ENCODE results near the gene GNE.

Gene GNE

DNA sequence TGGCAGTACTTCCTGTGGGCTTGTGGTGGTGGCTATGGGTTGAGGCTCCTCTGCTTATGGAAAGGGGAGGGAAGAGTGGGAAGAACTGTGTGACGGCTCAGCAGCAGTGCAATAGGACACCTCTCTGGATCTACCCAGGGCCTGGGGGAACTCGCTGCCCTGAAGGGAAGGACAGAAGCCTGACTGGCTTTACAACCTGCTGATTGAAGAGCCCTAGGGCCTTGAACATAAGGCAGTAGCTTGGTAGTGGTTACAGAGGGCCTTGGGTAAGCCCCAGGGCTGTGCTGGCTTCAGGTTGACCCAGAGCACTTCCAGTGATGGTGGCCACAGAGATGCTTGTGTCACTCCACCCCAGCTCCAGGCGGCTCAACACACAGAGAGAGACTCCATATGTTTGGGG lies 83.5 kb downstream of the GNE start:
- TF ChIP-seq TAF1 (IDR thresholded peaks at IDR 0.05; ENCODE audit: borderline replicate concordance, low read depth, low read length) = no peak
- TF ChIP-seq POLR2AphosphoS5 (IDR thresholded peaks at IDR 0.05; ENCODE audit: low read depth, low read length) = no peak
- TF ChIP-seq POLR2A (IDR thresholded peaks at IDR 0.05; ENCODE audit: low read depth, low read length) = no peak
- FAIRE-seq = no peak
- DNase-seq (ENCODE audit: insufficient read length) = no peak

DNA sequence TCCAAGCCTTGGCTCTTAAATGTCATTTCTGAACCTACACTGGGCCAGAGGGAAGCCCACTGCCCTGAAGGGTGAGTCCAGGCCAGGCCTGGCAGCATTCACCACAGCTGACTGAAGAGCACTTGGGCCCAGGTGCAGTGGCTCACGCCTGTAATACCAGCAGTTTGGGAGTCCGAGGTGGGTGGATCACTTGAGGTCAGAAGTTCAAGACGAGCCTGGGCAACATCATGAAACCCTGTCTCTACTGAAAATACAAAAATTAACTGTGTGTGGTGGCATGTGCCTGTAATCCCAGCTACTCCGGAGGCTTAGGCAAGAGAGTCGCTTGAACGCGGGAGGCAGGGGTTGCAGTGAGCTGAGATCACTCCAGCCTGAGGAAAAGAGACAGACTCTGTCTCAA lies 84.0 kb downstream of the GNE start:
- FAIRE-seq (no peak), DNase-seq (ENCODE audit: insufficient read length) (no peak)
- TF ChIP-seq TAF1 (IDR thresholded peaks at IDR 0.05; ENCODE audit: borderline replicate concordance, low read depth, low read length) = no peak
- no peak for TF ChIP-seq POLR2AphosphoS5 (IDR thresholded peaks at IDR 0.05; ENCODE audit: low read depth, low read length)
- no peak for TF ChIP-seq POLR2A (IDR thresholded peaks at IDR 0.05; ENCODE audit: low read depth, low read length)

DNA sequence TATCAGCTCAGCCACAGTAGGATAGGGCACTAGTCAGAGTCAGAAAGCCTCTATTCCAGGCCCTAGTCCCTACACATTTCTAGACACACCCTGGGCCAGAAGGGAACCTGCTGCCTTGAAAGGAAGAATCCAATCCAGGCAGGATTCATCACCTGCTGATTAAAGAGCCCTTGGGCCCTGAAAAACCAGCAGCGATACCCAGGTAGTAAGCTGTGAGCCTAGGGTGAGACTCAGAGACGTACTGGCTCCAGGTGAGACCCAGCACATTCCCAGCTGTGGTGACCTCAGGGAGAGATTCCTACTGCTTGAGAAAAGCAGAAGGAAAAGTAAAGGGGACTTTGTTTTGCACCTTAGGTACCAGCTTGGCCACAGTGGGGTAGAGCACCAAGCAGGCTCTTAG lies 84.4 kb downstream of the GNE start:
- FAIRE-seq (no peak), DNase-seq (ENCODE audit: insufficient read length) (no peak)
- TF ChIP-seq POLR2A (IDR thresholded peaks at IDR 0.05; ENCODE audit: low read depth, low read length) = no peak
- no peak for TF ChIP-seq TAF1 (IDR thresholded peaks at IDR 0.05; ENCODE audit: borderline replicate concordance, low read depth, low read length)
- TF ChIP-seq POLR2AphosphoS5 (IDR thresholded peaks at IDR 0.05; ENCODE audit: low read depth, low read length) = no peak

DNA sequence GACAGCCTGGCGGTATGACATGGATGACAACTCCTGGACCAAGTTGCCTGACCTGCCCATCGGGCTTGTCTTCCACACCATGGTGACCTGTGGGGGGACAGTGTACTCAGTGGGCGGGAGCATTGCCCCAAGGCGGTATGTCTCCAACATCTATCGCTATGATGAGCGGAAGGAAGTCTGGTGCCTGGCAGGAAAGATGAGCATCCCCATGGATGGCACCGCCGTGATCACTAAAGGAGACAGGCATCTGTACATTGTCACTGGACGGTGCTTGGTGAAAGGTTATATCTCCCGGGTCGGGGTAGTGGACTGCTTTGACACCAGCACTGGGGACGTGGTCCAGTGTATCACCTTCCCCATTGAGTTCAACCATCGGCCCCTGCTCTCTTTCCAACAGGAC lies 87.7 kb downstream of the GNE start:
- DNase-seq (ENCODE audit: insufficient read length) (no peak), FAIRE-seq (no peak)
- no peak for TF ChIP-seq POLR2A (IDR thresholded peaks at IDR 0.05; ENCODE audit: low read depth, low read length)
- no peak for TF ChIP-seq TAF1 (IDR thresholded peaks at IDR 0.05; ENCODE audit: borderline replicate concordance, low read depth, low read length)
- no peak for TF ChIP-seq POLR2AphosphoS5 (IDR thresholded peaks at IDR 0.05; ENCODE audit: low read depth, low read length)

DNA sequence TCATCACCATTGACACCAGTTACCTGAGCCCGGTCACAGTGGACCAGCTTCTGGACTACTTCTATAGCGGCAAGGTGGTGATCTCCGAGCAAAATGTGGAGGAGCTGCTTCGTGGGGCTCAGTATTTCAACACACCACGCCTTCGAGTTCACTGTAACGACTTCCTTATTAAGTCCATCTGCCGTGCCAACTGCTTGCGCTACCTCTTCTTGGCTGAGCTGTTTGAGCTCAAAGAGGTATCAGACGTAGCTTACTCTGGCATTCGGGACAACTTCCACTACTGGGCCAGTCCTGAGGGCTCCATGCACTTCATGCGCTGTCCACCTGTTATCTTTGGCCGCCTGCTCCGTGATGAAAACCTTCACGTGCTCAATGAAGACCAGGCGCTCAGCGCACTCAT lies 88.5 kb downstream of the GNE start:
- no peak for TF ChIP-seq POLR2A (IDR thresholded peaks at IDR 0.05; ENCODE audit: low read depth, low read length)
- TF ChIP-seq TAF1 (IDR thresholded peaks at IDR 0.05; ENCODE audit: borderline replicate concordance, low read depth, low read length) = no peak
- TF ChIP-seq POLR2AphosphoS5 (IDR thresholded peaks at IDR 0.05; ENCODE audit: low read depth, low read length) = no peak
- FAIRE-seq = no peak

DNA sequence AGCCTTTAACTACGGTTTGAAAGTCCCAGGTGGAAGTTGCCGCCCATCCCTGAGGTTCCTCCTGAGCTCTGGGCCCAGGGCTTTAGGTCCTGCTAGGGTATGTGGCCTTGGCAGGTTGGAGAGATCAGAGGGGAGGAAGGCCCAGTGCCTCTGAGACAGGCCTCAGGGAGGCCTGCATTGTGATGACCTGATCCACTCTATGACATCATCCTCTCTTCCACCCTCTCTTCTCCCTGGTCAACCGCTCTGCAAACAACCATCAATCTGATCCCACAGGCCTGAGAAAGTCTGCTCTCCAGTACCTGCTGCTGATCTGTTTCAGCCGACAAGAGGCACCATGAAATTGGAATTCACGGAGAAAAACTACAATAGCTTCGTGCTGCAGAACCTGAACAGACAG lies 89.1 kb downstream of the GNE start, which contains the start of gene CCIN:
Gene CCIN (plus strand): TSS at position 223 of the 400 bp plus-strand sequence. CDS start 115 bp downstream, at position 338.
- TF ChIP-seq TAF1 (IDR thresholded peaks at IDR 0.05; ENCODE audit: borderline replicate concordance, low read depth, low read length) (no peak), POLR2AphosphoS5 (IDR thresholded peaks at IDR 0.05; ENCODE audit: low read depth, low read length) (no peak), POLR2A (IDR thresholded peaks at IDR 0.05; ENCODE audit: low read depth, low read length) (no peak)
- DNase-seq (ENCODE audit: insufficient read length) (no peak), FAIRE-seq (no peak)

More for the DNA sequence above, 88.5 kb downstream of the GNE start:
- no peak for DNase-seq (ENCODE audit: insufficient read length)

GRCh38 chr9:36166168-36166927 lies 91.9 kb downstream of the GNE start:
- no peak for TF ChIP-seq TAF1 (IDR thresholded peaks at IDR 0.05; ENCODE audit: borderline replicate concordance, low read depth, low read length)
- TF ChIP-seq POLR2AphosphoS5 (IDR thresholded peaks at IDR 0.05; ENCODE audit: low read depth, low read length) = no peak
- TF ChIP-seq POLR2A (IDR thresholded peaks at IDR 0.05; ENCODE audit: low read depth, low read length) = no peak
- FAIRE-seq (peak; percentile 97), DNase-seq (ENCODE audit: insufficient read length) (peak; percentile 93)

- FAIRE-seq = no peak
- no peak for DNase-seq (ENCODE audit: insufficient read length)
- TF ChIP-seq TAF1 (IDR thresholded peaks at IDR 0.05; ENCODE audit: borderline replicate concordance, low read depth, low read length) (no peak), POLR2A (IDR thresholded peaks at IDR 0.05; ENCODE audit: low read depth, low read length) (no peak), POLR2AphosphoS5 (IDR thresholded peaks at IDR 0.05; ENCODE audit: low read depth, low read length) (no peak)
These were observed 92.5 kb downstream of the GNE start for GRCh38 chr9:36165826-36166167.

- no peak for DNase-seq (ENCODE audit: insufficient read length)
- FAIRE-seq = no peak
- TF ChIP-seq POLR2A (IDR thresholded peaks at IDR 0.05; ENCODE audit: low read depth, low read length) (no peak), POLR2AphosphoS5 (IDR thresholded peaks at IDR 0.05; ENCODE audit: low read depth, low read length) (no peak), TAF1 (IDR thresholded peaks at IDR 0.05; ENCODE audit: borderline replicate concordance, low read depth, low read length) (no peak)
These were observed 93.3 kb downstream of the GNE start for GRCh38 chr9:36164989-36165388.
